ENCODE measurements around the gene ZNF668. TPM values are rescaled to one million over a fixed set of nuclear protein-coding genes. Genes with fewer than 3 reads are reported as not detected.
A peak's percentile ranks its signal among the peaks of the same experiment; 100 is the strongest.
"Not testable (repeated sequence)": the region's sequence is repeated elsewhere in the genome, so short reads cannot be mapped to it uniquely, and the experiment has no call there.

The ZNF668 gene
- total RNA-seq, 6 experiments from 2014 or later: 15.0 to 24.5 (median 17.5) TPM

DNA sequence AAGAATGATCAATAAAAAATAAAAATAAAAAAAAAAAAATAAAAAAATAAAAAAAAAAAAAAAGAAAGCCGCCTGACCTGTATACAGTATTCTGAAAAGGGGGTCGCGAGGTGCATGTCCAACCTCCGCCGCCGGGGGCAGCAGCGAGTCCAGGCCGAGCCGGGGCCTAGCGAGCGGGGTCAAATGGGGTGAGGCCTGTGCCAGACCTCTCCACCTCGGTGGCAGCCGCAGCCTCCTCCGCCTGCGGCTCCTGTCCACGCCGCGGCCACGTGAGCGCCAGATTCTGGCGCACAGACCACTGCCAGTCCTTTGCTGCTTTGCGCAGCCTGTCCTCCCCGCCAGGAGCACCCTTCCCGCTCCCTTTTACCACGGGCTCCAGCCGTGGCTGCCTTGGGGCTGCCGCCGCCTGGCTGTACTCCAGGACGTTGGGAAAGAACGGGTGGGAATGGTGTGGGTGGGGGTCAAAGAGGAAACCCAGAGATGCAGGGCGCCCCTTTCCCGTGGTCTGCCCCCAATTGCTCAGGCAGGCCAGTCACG lies 31.7 kb upstream of the ZNF668 start:
- DNase-seq: peak; percentile 32
- Mint-ChIP-seq H3K4me3 (peak overlapping the region; percentile 20; the same call in 1 of the 2 replicates), H3K27me3 (ENCODE audit: insufficient read depth) (no peaks in the 10 kb centered on the region), H3K36me3 (ENCODE audit: low read depth) (peaks cover 14% of the 10 kb centered on the region), H3K4me1 (ENCODE audit: low read depth) (peaks cover 19% of the 10 kb centered on the region), H3K9me3 (no peaks in the 10 kb centered on the region), H3K27ac (peak overlapping the region; percentile 64)
- TF ChIP-seq, protein P1, sequence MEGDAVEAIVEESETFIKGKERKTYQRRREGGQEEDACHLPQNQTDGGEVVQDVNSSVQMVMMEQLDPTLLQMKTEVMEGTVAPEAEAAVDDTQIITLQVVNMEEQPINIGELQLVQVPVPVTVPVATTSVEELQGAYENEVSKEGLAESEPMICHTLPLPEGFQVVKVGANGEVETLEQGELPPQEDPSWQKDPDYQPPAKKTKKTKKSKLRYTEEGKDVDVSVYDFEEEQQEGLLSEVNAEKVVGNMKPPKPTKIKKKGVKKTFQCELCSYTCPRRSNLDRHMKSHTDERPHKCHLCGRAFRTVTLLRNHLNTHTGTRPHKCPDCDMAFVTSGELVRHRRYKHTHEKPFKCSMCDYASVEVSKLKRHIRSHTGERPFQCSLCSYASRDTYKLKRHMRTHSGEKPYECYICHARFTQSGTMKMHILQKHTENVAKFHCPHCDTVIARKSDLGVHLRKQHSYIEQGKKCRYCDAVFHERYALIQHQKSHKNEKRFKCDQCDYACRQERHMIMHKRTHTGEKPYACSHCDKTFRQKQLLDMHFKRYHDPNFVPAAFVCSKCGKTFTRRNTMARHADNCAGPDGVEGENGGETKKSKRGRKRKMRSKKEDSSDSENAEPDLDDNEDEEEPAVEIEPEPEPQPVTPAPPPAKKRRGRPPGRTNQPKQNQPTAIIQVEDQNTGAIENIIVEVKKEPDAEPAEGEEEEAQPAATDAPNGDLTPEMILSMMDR (IDR thresholded peaks at IDR 0.05): peak; percentile 87

DNA sequence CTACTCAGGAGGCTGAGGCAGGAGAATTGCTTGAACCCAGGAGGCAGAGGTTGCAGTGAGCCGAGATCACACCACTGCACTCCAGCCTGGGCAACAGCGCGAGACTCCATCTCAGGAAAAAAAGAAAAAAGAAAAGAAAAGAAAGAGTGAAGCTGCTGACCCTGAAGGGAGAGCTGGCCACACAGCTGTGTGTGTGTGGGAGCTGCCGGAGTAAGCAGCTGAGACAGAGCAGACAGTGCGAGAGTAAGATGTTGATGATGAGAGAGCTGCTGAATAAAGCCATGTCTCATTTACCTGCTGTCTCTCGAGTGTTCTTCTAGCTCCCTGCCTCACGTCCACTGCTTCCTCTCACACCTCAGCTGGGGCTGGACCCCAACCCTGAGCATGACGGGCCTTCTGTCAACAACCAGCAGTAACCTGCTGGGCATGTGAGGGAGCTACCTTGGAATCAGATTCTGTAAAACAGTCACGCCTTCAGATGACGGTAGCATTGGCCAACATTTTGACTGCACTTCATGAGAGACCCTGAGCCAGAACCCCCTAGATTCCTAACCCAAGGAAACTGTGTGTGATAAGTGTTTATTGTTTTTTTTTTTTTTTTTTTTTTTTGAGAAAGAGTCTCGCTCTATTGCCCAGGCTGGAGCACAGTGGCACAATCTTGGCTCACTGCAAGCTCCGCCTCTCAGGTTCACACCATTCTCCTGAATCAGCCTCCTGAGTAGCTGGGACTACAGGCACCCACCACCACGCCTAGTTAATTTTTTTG lies 27.0 kb upstream of the ZNF668 start:
- not testable (repeated sequence) for DNase-seq; H3K27ac Mint-ChIP-seq; H3K27me3 Mint-ChIP-seq (ENCODE audit: insufficient read depth); H3K36me3 Mint-ChIP-seq (ENCODE audit: low read depth); H3K9me3 Mint-ChIP-seq; H3K4me3 Mint-ChIP-seq
- peaks cover 14% of the 10 kb centered on the region for H3K4me1 Mint-ChIP-seq (ENCODE audit: low read depth)

DNA sequence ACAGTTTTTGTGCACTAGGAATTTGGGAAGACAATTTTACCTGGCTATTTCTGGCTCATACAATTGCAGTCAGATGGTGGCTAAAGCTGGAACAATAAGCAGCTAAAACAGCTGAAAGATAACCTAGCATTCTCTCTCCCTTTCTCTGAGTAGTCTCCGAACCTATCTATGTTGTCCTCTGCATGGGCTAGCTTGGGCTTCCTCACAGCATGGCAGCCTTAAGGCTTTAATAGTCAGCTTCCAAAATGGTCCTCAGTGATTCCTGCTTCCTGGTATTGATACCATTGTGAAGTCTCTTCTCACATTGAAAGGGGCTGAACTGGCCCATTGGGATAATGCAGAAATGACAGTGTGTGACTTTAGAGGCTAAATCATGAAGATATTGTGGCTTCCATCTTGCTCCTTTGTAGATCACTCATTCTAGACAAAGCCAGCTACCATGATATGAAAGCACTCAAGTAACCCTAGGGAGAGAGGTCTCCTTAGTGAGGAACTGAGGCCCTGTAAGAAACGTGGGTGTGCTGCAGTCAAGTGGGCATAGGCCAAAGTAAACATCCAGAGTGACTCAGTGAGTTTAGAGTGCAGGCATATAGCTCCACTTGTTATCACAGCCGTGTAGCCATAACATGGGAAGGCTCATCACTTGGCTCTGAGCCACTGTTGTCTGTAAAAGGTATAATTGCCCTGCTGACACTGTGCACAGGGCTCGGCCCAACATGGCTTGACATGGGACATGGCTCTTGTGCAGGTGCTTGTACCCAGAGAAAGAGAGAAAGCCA lies 26.0 kb upstream of the ZNF668 start:
- peaks cover 2% of the 10 kb centered on the region; the same call in 1 of the 2 replicates for H3K27me3 Mint-ChIP-seq (ENCODE audit: insufficient read depth)
- peaks cover 5% of the 10 kb centered on the region for H3K36me3 Mint-ChIP-seq (ENCODE audit: low read depth)
- H3K27ac Mint-ChIP-seq: no peak overlapping the region
- TF ChIP-seq, protein P1 (IDR thresholded peaks at IDR 0.05): no peak
- DNase-seq: peak; percentile 47
- H3K9me3 Mint-ChIP-seq: peaks cover 6% of the 10 kb centered on the region
- peaks cover 18% of the 10 kb centered on the region for H3K4me1 Mint-ChIP-seq (ENCODE audit: low read depth)
- no peak overlapping the region for H3K4me3 Mint-ChIP-seq

GRCh38 chr16:31094424-31095120 lies 20.5 kb upstream of the ZNF668 start, which contains the start of gene VKORC1:
TSS of gene VKORC1 (minus strand) at chr16:31094797. CDS start at chr16:31094729, 68 bp downstream.
- H3K27me3 Mint-ChIP-seq (ENCODE audit: insufficient read depth): peaks cover 4% of the 10 kb centered on the region; the same call in 1 of the 2 replicates
- H3K4me3 Mint-ChIP-seq: peak within 1 kb of the TSS; percentile 98
- H3K36me3 Mint-ChIP-seq (ENCODE audit: low read depth): peaks cover 6% of the 10 kb centered on the region
- peak within 1 kb of the TSS; percentile 85 for H3K27ac Mint-ChIP-seq
- H3K9me3 Mint-ChIP-seq: peaks cover under 1% of the 10 kb centered on the region; the same call in 1 of the 2 replicates
- peak; percentile 98 for DNase-seq
- TF ChIP-seq, protein P1 (IDR thresholded peaks at IDR 0.05): no peak
- H3K4me1 Mint-ChIP-seq (ENCODE audit: low read depth): peaks cover 38% of the 10 kb centered on the region

DNA sequence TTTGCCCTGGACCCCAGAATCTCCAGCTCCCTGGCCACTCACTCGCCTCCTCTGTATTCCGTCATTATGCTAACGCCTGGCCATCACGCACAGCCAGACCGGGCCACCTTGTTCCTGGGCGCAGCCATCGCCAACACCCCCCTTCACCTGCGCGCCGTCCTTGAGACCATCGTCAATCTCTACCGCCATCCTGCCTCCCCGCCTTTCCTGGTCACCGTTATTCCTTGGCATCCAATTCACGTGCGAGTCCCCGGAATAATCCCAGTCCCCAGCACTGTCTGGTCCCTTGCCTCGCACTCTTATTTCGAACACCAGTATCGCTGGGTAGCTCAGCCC lies 20.0 kb upstream of the ZNF668 start:
- Mint-ChIP-seq H3K36me3 (ENCODE audit: low read depth) (peaks cover 6% of the 10 kb centered on the region), H3K4me1 (ENCODE audit: low read depth) (peaks cover 38% of the 10 kb centered on the region), H3K27ac (peak overlapping the region; percentile 85), H3K4me3 (peak overlapping the region; percentile 98), H3K27me3 (ENCODE audit: insufficient read depth) (peaks cover 4% of the 10 kb centered on the region; the same call in 1 of the 2 replicates), H3K9me3 (no peaks in the 10 kb centered on the region)
- TF ChIP-seq, protein P1 (IDR thresholded peaks at IDR 0.05): no peak
- DNase-seq: no peak
